GM19372 (cell line): ENCODE results near the gene ST6GALNAC6.
"Not testable (repeated sequence)": the region's sequence is repeated elsewhere in the genome, so short reads cannot be mapped to it uniquely, and the experiment has no call there.

Experiments used
- ATAC-seq: cut with Tn5 transposase; IDR thresholded peaks from one replicate; pipeline ENCODE4 v1.9.1; 2021; ENCODE audit warnings: mild to moderate bottlenecking, low read depth, moderate library complexity; ENCODE audit not compliant: unreplicated experiment

Gene ST6GALNAC6

DNA sequence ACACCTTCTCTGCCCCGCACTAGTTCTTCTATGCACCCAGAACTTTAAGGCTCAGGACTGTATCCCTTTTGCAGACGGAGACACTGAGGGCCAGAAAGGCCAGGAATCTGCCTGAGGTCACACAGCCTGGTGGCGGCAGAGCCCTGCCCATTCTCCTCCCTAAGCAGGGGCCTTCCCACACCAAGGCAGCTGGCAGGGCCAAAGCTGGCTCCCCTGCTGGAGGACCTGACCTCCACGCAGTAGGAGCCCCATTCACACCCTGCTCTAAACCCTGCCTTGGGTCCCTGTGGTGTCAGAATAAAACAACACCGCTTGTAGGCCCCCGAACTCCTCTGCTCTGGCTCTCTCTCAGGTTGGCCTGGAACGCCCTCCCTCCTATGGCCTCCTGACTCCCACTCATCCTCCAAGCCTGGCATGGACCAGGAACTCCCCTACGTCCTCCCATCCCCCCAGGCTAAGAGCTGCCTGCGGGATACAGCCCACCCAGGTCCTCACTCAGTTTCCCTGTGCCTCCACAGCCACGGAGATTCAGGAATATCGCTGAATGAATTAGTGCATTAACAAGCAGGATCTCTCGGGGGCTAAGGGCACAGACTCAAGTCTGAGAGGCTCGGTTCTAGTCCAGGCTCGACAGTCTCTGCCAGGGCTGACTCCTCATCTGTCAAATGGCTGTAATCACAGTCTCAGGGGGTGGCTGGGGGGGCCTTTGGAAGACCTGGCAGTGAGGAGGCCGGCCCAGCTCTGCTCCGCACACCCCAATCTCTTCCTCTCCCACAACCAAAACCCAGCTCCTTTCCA lies 2.8 kb downstream of the ST6GALNAC6 start:
- ATAC-seq, result no peak

DNA sequence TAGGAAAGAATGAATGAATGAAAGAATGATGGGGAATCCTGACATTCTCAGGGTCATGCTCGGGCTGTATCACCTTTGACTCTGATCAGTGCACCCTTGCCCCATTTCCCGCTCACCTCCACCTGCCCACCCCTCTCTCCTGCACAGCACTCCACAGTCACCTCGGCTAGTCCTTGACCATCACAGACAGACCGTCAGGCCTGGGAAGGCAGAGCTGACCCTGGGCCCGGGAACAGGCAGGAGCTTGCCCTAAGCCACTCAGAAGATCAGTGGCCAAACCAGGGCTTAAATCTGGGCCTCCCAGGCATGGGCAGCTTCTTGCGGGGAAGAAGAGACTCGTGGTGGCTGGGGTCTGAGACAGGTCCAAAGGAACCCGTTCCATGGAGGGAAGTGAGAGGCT lies 3.6 kb downstream of the ST6GALNAC6 start:
- ATAC-seq, result no peak

- no peak for ATAC-seq
Observed at GRCh38 chr9:127893392-127893791, 6.0 kb downstream of the ST6GALNAC6 start.

DNA sequence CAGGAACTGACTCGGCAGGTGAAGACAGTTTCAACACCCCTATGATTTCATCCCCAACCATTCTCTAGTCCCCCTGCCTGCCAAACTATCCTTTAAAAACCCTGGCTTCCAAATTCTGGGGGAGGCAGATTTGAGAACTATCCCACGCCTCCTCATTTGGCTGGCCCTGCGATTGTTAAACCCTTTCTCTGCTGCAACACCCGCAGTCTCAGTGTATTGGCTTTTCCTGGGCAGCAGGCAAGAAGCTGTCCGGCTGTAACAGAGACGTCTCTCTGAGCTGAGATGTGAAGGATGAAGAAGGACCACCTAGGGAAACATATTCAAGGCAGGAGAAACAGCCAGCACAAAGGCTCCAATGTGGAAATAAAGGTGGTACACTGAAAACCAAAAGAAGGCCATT lies 6.6 kb downstream of the ST6GALNAC6 start:
- ATAC-seq, result no peak

GRCh38 chr9:127890053-127890452 lies 9.3 kb downstream of the ST6GALNAC6 start:
- ATAC-seq, result no peak

DNA sequence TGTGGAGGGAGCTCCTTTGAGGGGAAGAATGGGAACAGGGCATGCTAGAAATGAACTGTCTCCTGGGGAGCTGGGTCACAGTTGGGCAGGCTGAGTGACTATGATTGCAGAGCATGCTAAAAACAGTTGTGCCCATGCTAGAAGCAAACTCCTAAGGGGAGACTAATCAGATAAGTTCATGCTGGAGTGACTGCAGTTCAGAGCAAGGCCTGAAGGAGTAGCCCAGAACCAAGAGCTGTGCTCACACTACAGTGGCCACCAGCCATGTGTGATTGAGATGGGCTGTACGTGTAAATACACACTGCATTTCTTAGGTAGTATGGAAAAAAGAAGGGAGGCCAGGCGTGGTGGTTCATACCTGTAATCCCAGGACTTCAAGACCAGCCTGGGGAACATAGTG lies 11.6 kb downstream of the ST6GALNAC6 start:
- no peak for ATAC-seq

DNA sequence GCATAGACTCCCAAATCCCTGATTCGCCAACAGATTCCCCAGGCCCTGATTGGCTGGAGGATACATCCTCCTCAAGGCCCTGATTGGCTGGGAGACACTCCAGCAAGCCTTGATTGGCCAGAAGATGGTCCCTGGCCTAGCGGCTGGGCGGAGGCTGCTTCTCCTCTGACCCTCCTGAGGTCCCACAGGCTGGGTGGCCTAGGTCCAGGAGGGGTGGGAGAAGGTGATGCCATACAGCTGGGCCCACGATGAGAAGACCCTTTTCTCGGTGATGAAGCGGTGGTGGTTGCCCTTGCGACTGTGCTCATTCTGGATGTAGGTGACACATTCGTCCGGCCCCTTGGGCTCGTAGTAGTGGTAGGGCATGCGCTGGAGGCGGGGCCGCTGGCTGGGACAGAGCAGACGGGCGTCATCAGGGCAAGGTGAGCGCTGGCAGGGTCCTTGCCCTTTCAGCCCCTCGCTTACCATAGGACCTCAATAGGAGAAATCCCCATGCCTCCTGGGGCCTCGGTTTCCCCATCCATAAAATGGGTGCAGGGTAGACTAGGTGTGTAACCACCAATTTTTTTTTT lies 12.9 kb downstream of the ST6GALNAC6 start:
- no peak for ATAC-seq

DNA sequence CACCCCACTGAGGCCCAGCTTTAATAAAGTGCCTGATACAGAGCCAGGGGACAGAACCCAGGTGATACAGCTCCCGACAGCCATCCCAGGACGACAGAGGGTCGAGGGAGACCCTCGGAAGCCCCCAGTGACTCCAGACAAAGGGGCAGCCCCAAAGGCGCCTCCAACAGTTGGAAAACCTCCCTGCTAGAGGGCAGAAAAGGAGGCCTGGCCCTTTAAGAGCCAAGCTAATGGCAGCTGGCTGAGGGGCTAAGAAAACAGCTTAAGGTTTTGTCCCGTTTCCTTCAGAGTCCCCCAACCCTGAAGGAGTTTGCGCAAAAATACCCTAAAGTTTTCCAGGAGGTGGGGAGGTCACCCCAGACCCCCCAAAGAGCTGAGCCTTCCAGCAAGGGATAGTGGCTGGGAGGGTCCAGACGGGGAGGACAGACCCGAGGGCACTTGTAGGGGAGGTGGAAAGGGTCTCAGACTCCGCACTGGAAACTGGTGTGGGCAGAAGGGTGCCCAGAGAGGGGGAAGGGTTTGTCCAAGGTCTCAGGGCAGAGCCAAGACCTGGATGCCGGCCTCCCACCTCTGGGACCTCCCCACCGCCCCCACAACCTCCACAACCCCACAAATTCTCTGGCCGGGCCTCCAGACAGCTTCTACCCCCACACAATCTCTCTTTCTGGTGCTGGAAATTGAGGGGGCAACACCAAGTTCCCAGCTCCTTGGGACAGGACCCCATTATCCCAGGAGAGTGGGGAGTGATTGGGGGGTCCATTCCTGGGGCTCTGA lies 13.7 kb downstream of the ST6GALNAC6 start:
- ATAC-seq, result no peak

- no peak for ATAC-seq
Observed at GRCh38 chr9:127884976-127885490, 14.4 kb downstream of the ST6GALNAC6 start.

DNA sequence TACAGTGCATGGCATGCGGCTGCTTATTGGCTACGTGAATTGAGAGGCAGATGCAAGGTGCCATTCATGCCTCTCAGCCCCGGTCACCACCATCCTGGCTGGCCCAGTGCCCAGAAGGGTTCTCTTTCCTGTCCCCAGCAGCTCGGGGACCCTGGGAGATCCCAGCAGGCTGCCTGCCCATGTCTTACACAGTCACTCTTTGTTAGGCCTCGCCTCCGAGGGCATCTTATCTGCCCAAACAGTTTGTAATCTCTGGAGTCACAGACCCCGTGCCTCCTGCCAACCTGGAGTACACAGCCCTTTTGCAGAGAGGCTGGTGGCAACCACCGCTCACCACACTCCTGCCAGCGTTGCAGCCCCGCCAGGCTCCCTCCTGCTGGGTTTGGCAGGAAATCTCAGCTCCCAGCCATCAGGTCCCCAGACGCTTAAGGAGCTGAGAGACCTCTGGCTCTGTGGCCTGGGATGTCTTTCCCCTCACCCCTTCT lies 14.9 kb downstream of the ST6GALNAC6 start:
- ATAC-seq, result no peak

DNA sequence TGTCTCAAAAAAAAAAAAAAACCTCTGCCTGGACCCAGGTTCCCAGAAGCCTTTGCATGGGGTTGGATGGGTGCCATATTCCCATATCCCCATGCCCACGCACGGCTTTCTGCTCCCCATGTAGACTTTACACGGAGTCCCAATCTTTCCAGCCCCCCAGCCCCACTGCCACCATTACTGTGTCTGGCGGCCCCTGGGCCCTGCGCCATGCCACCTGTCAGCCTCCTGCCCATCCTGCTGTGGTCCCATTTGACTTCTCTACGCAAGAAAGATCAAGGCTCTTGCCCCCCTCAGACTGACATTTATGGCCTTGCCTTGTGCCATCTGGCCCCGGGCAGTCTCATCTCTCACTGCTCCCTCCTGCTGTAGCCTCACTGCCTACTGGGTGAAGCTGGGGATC lies 15.4 kb downstream of the ST6GALNAC6 start:
- ATAC-seq, result no peak

- ATAC-seq, result not testable (repeated sequence)
Observed at GRCh38 chr9:127881715-127882114, 17.7 kb downstream of the ST6GALNAC6 start.

DNA sequence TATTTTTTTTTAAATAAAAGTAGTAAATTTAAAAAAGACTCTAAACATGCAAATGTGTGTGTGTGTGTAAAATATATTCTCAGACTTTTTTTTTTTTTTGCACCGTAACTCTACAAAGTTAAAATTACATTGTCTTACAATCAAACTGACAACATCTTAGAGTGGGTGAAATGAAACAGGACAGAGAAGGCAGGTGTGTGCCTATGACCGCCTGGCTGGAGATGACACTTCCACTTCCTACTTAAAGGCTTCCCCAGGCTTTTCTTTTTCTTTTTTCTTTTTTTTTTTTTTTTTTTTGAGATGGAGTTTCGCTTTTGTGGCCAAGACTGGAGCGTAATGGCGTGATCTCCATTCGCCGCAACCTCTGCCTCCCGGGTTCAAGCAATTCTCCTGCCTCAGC lies 19.3 kb downstream of the ST6GALNAC6 start:
- no peak for ATAC-seq

- no peak for ATAC-seq
Observed at GRCh38 chr9:127878652-127879390, 20.6 kb downstream of the ST6GALNAC6 start.

GRCh38 chr9:127878001-127878651 lies 21.3 kb downstream of the ST6GALNAC6 start:
- ATAC-seq, result no peak

GRCh38 chr9:127877566-127877998 lies 21.8 kb downstream of the ST6GALNAC6 start, which contains the start of gene AK1:
AK1 (minus strand) TSS chr9:127877675; CDS start chr9:127874617, 3,058 bp downstream.
- no peak for ATAC-seq

- ATAC-seq, result no peak
Observed at GRCh38 chr9:127876764-127877562, 22.4 kb downstream of the ST6GALNAC6 start.

GRCh38 chr9:127876026-127876763 lies 23.2 kb downstream of the ST6GALNAC6 start:
- ATAC-seq, result no peak
